H1 (cell line): Measurements from ENCODE around the gene RXRA. TPM values are rescaled to one million over a fixed set of nuclear protein-coding genes. Genes with fewer than 3 reads are reported as not detected.

Experiments
- CTCF ChIA-PET: fragments of 300-600 bp; sonication (Branson Sonifier 250); formaldehyde crosslinking; loops from one replicate; lab custom pipeline; 2021; ENCODE audit not compliant: partially characterized antibody; lab: Charles Lee
- POLR2A ChIA-PET: fragments of 300-600 bp; sonication (Branson Sonifier 250); formaldehyde crosslinking; loops from one replicate; lab custom pipeline; 2021; ENCODE audit warnings: inconsistent platforms; ENCODE audit not compliant: partially characterized antibody; lab: Charles Lee
- DNase-seq, 2 experiments: peaks; one replicate each; pipeline versions ENCODE4 v3.0.0 to v3.0.0-alpha.2; 2010 to 2022; ENCODE audit warnings: low spot score in 2 of 2, low read depth in 1 of 2, mixed read lengths in 1 of 2
- FAIRE-seq: peaks from 2 replicates; lab custom pipeline; 2011; peaks lifted over from hg19 to GRCh38; lab: Jason Lieb, UNC
- H2AFZ ChIP-seq: 2 replicates; pipeline ENCODE4 v1.8.1; 2012; ENCODE audit warnings: low read length, inconsistent platforms
- H2AK5ac ChIP-seq: 2 replicates; pipeline ENCODE4 v1.6.1; 2013; ENCODE audit warnings: low read depth, low read length
- H2BK120ac ChIP-seq: replicated peaks from 2 replicates; pipeline ENCODE3; 2013; ENCODE audit warnings: low read depth, low read length, inconsistent platforms
- H2BK12ac ChIP-seq: 2 replicates; pipeline ENCODE4 v1.6.1; 2013; ENCODE audit warnings: low read depth, low read length
- H2BK15ac ChIP-seq: 2 replicates; pipeline ENCODE4 v1.6.1; 2013; ENCODE audit warnings: low read length
- H2BK20ac ChIP-seq: 2 replicates; pipeline ENCODE4 v1.6.1; 2013; ENCODE audit warnings: low read length
- H2BK5ac ChIP-seq: 2 replicates; pipeline ENCODE4 v1.6.1; 2013; ENCODE audit warnings: low read depth, low read length
- H3K14ac ChIP-seq: 2 replicates; pipeline ENCODE4 v1.6.1; 2013; ENCODE audit warnings: inconsistent platforms; ENCODE audit not compliant: insufficient read length
- H3K18ac ChIP-seq: 2 replicates; pipeline ENCODE4 v1.6.1; 2013; ENCODE audit warnings: low read length; ENCODE audit errors: extremely low read depth
- H3K23ac ChIP-seq: 2 replicates; pipeline ENCODE4 v1.6.1; 2013; ENCODE audit warnings: inconsistent platforms; ENCODE audit not compliant: insufficient read length
- H3K23me2 ChIP-seq: 2 replicates; pipeline ENCODE4 v1.6.1; 2013; ENCODE audit warnings: low read depth, low read length
- H3K27ac ChIP-seq: 2 replicates; pipeline ENCODE4 v1.6.1; 2011; ENCODE audit warnings: low read depth, low read length, inconsistent platforms
- H3K27me3 ChIP-seq, 4 experiments: replicated peaks in 1 of 4; 1 replicate in 1 of 4; 2 replicates in 3 of 4; pipeline versions ENCODE4 v1.6.1 to v1.8.1; 2011 to 2013; ENCODE audit warnings: low read length in 3 of 4, mild to moderate bottlenecking in 3 of 4, inconsistent platforms in 2 of 4, mixed read lengths in 2 of 4, moderate library complexity in 1 of 4; ENCODE audit not compliant: control insufficient read depth in 3 of 4, insufficient read depth in 3 of 4; ENCODE audit errors: extremely low read depth in 1 of 4
- H3K36me3 ChIP-seq, 4 experiments: 2 replicates each; pipeline versions ENCODE4 v1.6.1 to v1.8.1; 2011 to 2013; ENCODE audit warnings: mild to moderate bottlenecking in 4 of 4, low read length in 3 of 4, moderate library complexity in 2 of 4, control low read depth in 1 of 4, inconsistent platforms in 1 of 4; ENCODE audit not compliant: insufficient read depth in 4 of 4, control insufficient read depth in 2 of 4
- H3K4ac ChIP-seq: replicated peaks from 2 replicates; pipeline ENCODE3; 2013; ENCODE audit warnings: low read length, low read depth, mixed read lengths, inconsistent platforms; ENCODE audit not compliant: insufficient read length
- H3K4me1 ChIP-seq, 4 experiments: replicated peaks in 1 of 4; 1 replicate in 1 of 4; 2 replicates in 3 of 4; pipeline versions ENCODE4 v1.6.1 to v1.8.1; 2011 to 2013; ENCODE audit warnings: low read length in 3 of 4, inconsistent platforms in 2 of 4, mixed read lengths in 1 of 4; ENCODE audit not compliant: insufficient read depth in 4 of 4, control insufficient read depth in 3 of 4
- H3K4me2 ChIP-seq, 2 experiments: 2 replicates each; pipeline versions ENCODE4 v1.6.1 to v1.8.1; 2011 to 2013; ENCODE audit warnings: low read depth in 2 of 2, low read length in 2 of 2, control low read depth in 1 of 2, inconsistent platforms in 1 of 2, mild to moderate bottlenecking in 1 of 2; ENCODE audit not compliant: insufficient read depth in 1 of 2
- H3K4me3 ChIP-seq, 4 experiments: fragments of 200-600, 300-600 bp in 1 of 4; sonication (generic), shearing (Covaris generic), sonication (Bioruptor Twin) in 1 of 4; 2 replicates each; pipeline versions ENCODE4 v1.5.1 to v1.8.1; 2011 to 2016; ENCODE audit warnings: low read length in 4 of 4, low read depth in 3 of 4, control low read depth in 2 of 4, inconsistent platforms in 2 of 4, mild to moderate bottlenecking in 2 of 4, mixed read lengths in 1 of 4, moderate library complexity in 1 of 4; ENCODE audit not compliant: insufficient read depth in 2 of 4; ENCODE audit errors: extremely low read depth in 1 of 4
- H3K56ac ChIP-seq: replicated peaks from 2 replicates; pipeline ENCODE3; 2013; ENCODE audit warnings: low read depth, mild to moderate bottlenecking, mixed read lengths, low read length, inconsistent platforms; ENCODE audit not compliant: insufficient read length
- H3K79me1 ChIP-seq: 2 replicates; pipeline ENCODE4 v1.6.1; 2013; ENCODE audit warnings: low read depth, low read length, control low read depth
- H3K79me2 ChIP-seq, 2 experiments: 2 replicates each; pipeline versions ENCODE4 v1.6.1 to v1.8.1; 2012 to 2013; ENCODE audit warnings: low read length in 2 of 2, mild to moderate bottlenecking in 2 of 2, inconsistent platforms in 1 of 2; ENCODE audit not compliant: insufficient read depth in 2 of 2, control insufficient read depth in 1 of 2
- H3K9ac ChIP-seq, 4 experiments: replicated peaks in 1 of 4; 1 replicate in 1 of 4; 2 replicates in 3 of 4; pipeline versions ENCODE4 v1.6.1 to v1.8.1; 2011 to 2013; ENCODE audit warnings: low read depth in 3 of 4, low read length in 3 of 4, control low read depth in 2 of 4, mild to moderate bottlenecking in 2 of 4, moderate library complexity in 2 of 4, inconsistent platforms in 1 of 4; ENCODE audit errors: extremely low read depth in 1 of 4
- H3K9me3 ChIP-seq, 2 experiments: 2 replicates each; pipeline versions ENCODE4 v1.6.1 to v1.8.1; 2012 to 2013; ENCODE audit warnings: mild to moderate bottlenecking in 2 of 2, moderate library complexity in 2 of 2, control low read depth in 1 of 2, inconsistent platforms in 1 of 2, low read depth in 1 of 2, low read length in 1 of 2, mixed read lengths in 1 of 2; ENCODE audit not compliant: insufficient read depth in 2 of 2
- H4K20me1 ChIP-seq, 2 experiments: replicated peaks in 1 of 2; 2 replicates each; pipeline versions ENCODE3 to v1.8.1; 2011 to 2013; ENCODE audit warnings: inconsistent platforms in 2 of 2, low read length in 2 of 2, mild to moderate bottlenecking in 1 of 2; ENCODE audit not compliant: insufficient read depth in 2 of 2, control insufficient read depth in 1 of 2
- H4K5ac ChIP-seq: 2 replicates; pipeline ENCODE4 v1.6.1; 2013; ENCODE audit warnings: low read length, low read depth, mixed read lengths, inconsistent platforms; ENCODE audit not compliant: insufficient read length
- H4K8ac ChIP-seq: 2 replicates; pipeline ENCODE4 v1.8.0; 2013; ENCODE audit warnings: mild to moderate bottlenecking, moderate library complexity, low read length, inconsistent platforms; ENCODE audit not compliant: insufficient read depth; ENCODE audit errors: extremely low read depth
- H4K91ac ChIP-seq: replicated peaks from 2 replicates; pipeline ENCODE3; 2013; ENCODE audit warnings: low read length, mixed read lengths, inconsistent platforms; ENCODE audit not compliant: insufficient read length
- ASH2L ChIP-seq: fragments of 200-600, 300-600 bp; sonication (generic); IDR thresholded peaks from one replicate; pipeline ENCODE4 v1.7.1; 2017; ENCODE audit warnings: low read length
- BACH1 ChIP-seq: IDR thresholded peaks from 2 replicates; pipeline ENCODE4 v1.6.1; 2012; ENCODE audit warnings: low read length, improper control_type of control experiment
- BRCA1 ChIP-seq: IDR thresholded peaks from 2 replicates; pipeline ENCODE4 v1.6.1; 2012; ENCODE audit warnings: low read depth, low read length, improper control_type of control experiment
- CBX8 ChIP-seq: fragments of 300-800, 300-1000 bp; sonication (generic); IDR thresholded peaks from 2 replicates; pipeline ENCODE4 v1.7.1; 2016; ENCODE audit warnings: low read depth, low read length, borderline replicate concordance
- KDM5A ChIP-seq: fragments of 200-600 bp; IDR thresholded peaks from 2 replicates; pipeline ENCODE4 v1.7.1; 2012; ENCODE audit warnings: mild to moderate bottlenecking, low read length, inconsistent platforms, mixed read lengths
- SIN3A ChIP-seq, 2 experiments: IDR thresholded peaks in 1 of 2; conservative IDR thresholded peaks in 1 of 2; 2 replicates each; pipeline ENCODE4 v1.6.1; 2011 to 2012; ENCODE audit warnings: low read length in 2 of 2, improper control_type of control experiment in 1 of 2, low read depth in 1 of 2, mild to moderate bottlenecking in 1 of 2
- SIRT6 ChIP-seq: IDR thresholded peaks from one replicate; pipeline ENCODE4 v1.7.1; 2012; ENCODE audit warnings: low read length, inconsistent platforms
- TAF1 ChIP-seq: IDR thresholded peaks from 2 replicates; pipeline ENCODE4 v1.6.1; 2011; ENCODE audit warnings: mild to moderate bottlenecking, low read depth, low read length
- TBP ChIP-seq: IDR thresholded peaks from 2 replicates; pipeline ENCODE4 v1.6.1; 2011; ENCODE audit warnings: low read depth, low read length, improper control_type of control experiment
- ZNF274 ChIP-seq: IDR thresholded peaks from 2 replicates; pipeline ENCODE4 v1.7.0; 2012; ENCODE audit warnings: low read length, borderline replicate concordance; ENCODE audit errors: extremely low read depth
- WGBS, 2 experiments: shearing (Covaris generic) in 1 of 2; methylation state at CpG; one replicate each; pipeline versions ENCODE4 v1.1.6 to v1.1.7; 2013 to 2015; ENCODE audit warnings: low lambda C conversion rate in 2 of 2, mixed read lengths in 2 of 2, inconsistent platforms in 1 of 2, low coverage in 1 of 2, missing lambda C conversion rate in 1 of 2; ENCODE audit not compliant: insufficient replicate concordance in 2 of 2, insufficient coverage in 1 of 2, insufficient read length in 1 of 2; ENCODE audit errors: extremely low coverage in 1 of 2, missing lambda C conversion rate in 1 of 2; 5-methylcytosine and 5-hydroxymethylcytosine counted together
- polyA plus RNA-seq, 7 experiments: library from polyadenylated mRNA; depleted of rRNA in 3 of 7; stranded (reverse) in 5 of 7; unstranded in 2 of 7; fragments of >200 nt in 5 of 7; fragments of 200-250 nt in 2 of 7; gene quantifications; 1 replicate in 5 of 7; 2 replicates in 1 of 7; 4 replicates in 1 of 7; pipeline versions ENCODE4 v1.2.1 to v1.2.3, GENCODE V29; 2011 to 2013; ENCODE audit warnings: missing spikeins in 2 of 7, mixed read lengths in 2 of 7
- total RNA-seq: library from RNA; stranded (reverse); fragmentation: NEBNext Ultra II Directional; extraction: Animal tissue kit (Norgen Biotek cat#: 25700); gene quantifications from 2 replicates; pipeline ENCODE4 v1.2.1, GENCODE V29; 2021

Gene RXRA
- total and polyA plus RNA-seq, 2 of the 8 experiments (the other 6 are each of a cell fraction or from before 2014, with no cell fraction given): 9.8 to 29.4 TPM

DNA sequence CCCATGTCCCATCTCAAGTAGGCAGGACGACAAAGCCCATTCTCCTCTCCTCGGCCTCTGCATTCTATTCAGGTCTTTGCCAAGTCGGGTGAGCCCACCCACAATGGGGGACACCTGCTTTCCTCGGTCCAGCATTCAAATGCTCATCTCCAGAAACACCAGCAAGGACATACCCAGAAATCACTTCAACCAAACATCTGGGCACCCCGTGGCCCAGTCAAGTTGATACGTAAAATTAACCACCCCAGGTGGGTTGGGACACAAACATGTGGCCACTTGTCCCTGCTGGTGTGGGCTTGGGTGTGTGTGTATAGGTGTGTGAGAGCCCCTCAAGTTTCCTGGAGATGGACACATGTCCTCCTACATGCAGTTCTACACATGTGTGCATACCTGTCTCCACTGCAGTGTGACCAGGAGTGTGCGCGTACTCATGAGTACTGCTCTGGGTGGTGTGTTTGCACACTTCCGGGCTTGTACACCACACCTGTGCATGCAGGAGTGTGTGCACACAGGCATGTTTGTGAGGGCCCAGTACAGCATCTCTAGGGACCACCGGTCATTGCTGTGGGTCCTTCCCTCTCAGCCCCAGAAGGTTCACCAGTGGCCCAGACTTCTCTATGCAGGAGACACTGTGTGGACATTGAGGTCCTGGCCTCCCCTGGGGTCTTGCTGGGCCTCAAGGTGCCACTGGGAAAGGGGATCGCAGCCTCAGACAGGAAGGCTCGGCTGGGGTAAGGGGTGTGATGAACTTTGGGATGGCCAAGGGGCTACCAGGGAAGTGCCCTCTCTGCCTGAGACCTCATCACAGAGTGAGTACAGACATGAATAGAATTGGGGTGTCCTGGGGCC is 35.4 kb upstream of the RXRA start:
- Histone ChIP-seq H3K56ac (no peak overlapping the region), H3K18ac (no peak overlapping the region), H3K27ac (no peak overlapping the region), H2BK20ac (no peak overlapping the region), H4K5ac (no peak overlapping the region), H4K91ac (no peak overlapping the region), H3K4me3 (no peak overlapping the region), H2AK5ac (0 out of 2 replicates have a peak overlapping the region, but pooled peaks have one; percentile 39), H3K36me3 (no peaks in the 10 kb centered on the region), H3K79me1 (no peaks in the 10 kb centered on the region), H4K20me1 (no peaks in the 10 kb centered on the region), H3K4me2 (no peak overlapping the region), H2BK120ac (no peak overlapping the region), H4K8ac (no peak overlapping the region), H3K4me1 (peaks cover 0 to 12% (median 4%) of the 10 kb centered on the region in 4 experiments; a peak in 3 of 7 replicates), H2AFZ (no peak overlapping the region), H2BK15ac (no peak overlapping the region), H3K14ac (no peak overlapping the region), H3K23ac (no peak overlapping the region), H2BK5ac (no peak overlapping the region), H3K9ac (no peak overlapping the region), H3K9me3 (no peaks in the 10 kb centered on the region), H3K27me3 (no peaks in the 10 kb centered on the region), H3K4ac (no peak overlapping the region), H2BK12ac (no peak overlapping the region), H3K23me2 (no peaks in the 10 kb centered on the region), H3K79me2 (no peaks in the 10 kb centered on the region)
- FAIRE-seq: no peak
- no peak for DNase-seq
- CTCF ChIA-PET: interaction anchor here (1.2 to 1.5 kb wide), 3 partner anchors 10 to 31 kb away, joined by 3 to 7 read pairs (median 4); no protein-coding TSS in a partner anchor
- no peak for TF ChIP-seq TAF1
- TF ChIP-seq CBX8: no peak
- TF ChIP-seq TBP: no peak
- TF ChIP-seq ASH2L: no peak
- TF ChIP-seq KDM5A: no peak
- TF ChIP-seq ZNF274: no peak
- no peak for TF ChIP-seq BACH1
- TF ChIP-seq SIN3A (conservative IDR thresholded peaks at IDR 0.05 in 1 of 2, IDR thresholded peaks at IDR 0.05 in 1 of 2; ENCODE audit: low read depth in 1 of 2, low read length in 2 of 2): no peak
- TF ChIP-seq BRCA1: no peak
- TF ChIP-seq SIRT6: no peak
- 90% methylated on average over 12 of the region's 12 CpGs; no CpG with 5 or more reads in 1 of the 2 experiments for WGBS, 2 experiments
- POLR2A ChIA-PET: no interaction called here
